Measurements from ENCODE around the gene ILDR1. TPM values are rescaled to one million over a fixed set of nuclear protein-coding genes. Genes with fewer than 3 reads are reported as not detected.
"Not testable (repeated sequence)": the region's sequence is repeated elsewhere in the genome, so short reads cannot be mapped to it uniquely, and the experiment has no call there.

Gene ILDR1
- total and polyA plus RNA-seq, 2 experiments from 2014 or later, result 1.5 to 1.8 TPM

- H2AFZ ChIP-seq, result no peak within 1 kb of the TSS
These were observed 33.2 kb upstream of the ILDR1 start, which contains the start of gene CD86 for GRCh38 chr3:122055215-122055614. Gene CD86, plus strand, starts transcription at chr3:122055362. Its CDS starts 128 bp downstream, at chr3:122055490.

DNA sequence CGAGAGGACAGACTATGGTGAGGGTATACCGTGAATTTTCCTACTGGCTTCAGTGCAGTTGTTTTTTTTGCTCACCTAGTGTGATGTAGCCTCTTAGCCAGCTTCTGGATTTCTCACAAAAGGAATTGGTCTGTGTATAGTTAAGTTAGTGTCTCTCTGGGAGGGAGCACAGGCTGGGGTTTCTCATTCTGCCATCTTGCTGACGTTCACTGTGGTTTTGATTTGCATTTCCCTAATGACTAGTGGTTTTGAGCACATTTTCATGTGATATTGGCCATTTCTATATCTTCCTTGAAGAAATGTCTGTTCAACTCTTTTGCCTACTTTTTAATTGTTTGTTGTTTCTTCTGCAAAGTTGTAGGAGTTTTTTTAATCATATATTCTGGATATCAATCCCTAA, 30.9 kb upstream of the ILDR1 start:
- no peak for TF ChIP-seq EZH2phosphoT487 (IDR thresholded peaks at IDR 0.05; ENCODE audit: low read depth, severe bottlenecking, unreplicated experiment)
- TF ChIP-seq, protein P1, sequence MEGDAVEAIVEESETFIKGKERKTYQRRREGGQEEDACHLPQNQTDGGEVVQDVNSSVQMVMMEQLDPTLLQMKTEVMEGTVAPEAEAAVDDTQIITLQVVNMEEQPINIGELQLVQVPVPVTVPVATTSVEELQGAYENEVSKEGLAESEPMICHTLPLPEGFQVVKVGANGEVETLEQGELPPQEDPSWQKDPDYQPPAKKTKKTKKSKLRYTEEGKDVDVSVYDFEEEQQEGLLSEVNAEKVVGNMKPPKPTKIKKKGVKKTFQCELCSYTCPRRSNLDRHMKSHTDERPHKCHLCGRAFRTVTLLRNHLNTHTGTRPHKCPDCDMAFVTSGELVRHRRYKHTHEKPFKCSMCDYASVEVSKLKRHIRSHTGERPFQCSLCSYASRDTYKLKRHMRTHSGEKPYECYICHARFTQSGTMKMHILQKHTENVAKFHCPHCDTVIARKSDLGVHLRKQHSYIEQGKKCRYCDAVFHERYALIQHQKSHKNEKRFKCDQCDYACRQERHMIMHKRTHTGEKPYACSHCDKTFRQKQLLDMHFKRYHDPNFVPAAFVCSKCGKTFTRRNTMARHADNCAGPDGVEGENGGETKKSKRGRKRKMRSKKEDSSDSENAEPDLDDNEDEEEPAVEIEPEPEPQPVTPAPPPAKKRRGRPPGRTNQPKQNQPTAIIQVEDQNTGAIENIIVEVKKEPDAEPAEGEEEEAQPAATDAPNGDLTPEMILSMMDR (IDR thresholded peaks at IDR 0.05; ENCODE audit: poor library complexity), result no peak
- no peak for TF ChIP-seq EZH2 (IDR thresholded peaks at IDR 0.05; ENCODE audit: borderline replicate concordance)
- no peaks in the 10 kb centered on the region for H3K27me3 ChIP-seq
- H3K4me3 ChIP-seq, result no peak overlapping the region
- H3K9me2 ChIP-seq (replicated peaks; ENCODE audit: insufficient read depth), result no peaks in the 10 kb centered on the region
- no peak for DNase-seq (ENCODE audit: low spot score)
- H3K9me3 ChIP-seq (ENCODE audit: low read depth), result no peaks in the 10 kb centered on the region
- no peaks in the 10 kb centered on the region for H3K4me1 ChIP-seq (ENCODE audit: insufficient read depth)
- H3K79me2 ChIP-seq, result no peaks in the 10 kb centered on the region
- no peaks in the 10 kb centered on the region for H3K36me3 ChIP-seq (replicated peaks; ENCODE audit: insufficient read depth, low read depth)
- 90% methylated on average over 3 of the region's 3 CpGs for WGBS (ENCODE audit: low lambda C conversion rate, missing lambda C conversion rate)
- H2AFZ ChIP-seq, result no peak overlapping the region
- H3K4me2 ChIP-seq, result no peak overlapping the region
- H3K27ac ChIP-seq, result no peak overlapping the region
- no peaks in the 10 kb centered on the region for H4K20me1 ChIP-seq (ENCODE audit: insufficient read depth, poor library complexity, severe bottlenecking)

More at GRCh38 chr3:122055215-122055614, 33.2 kb upstream of the ILDR1 start, which contains the start of gene CD86:
- H3K4me3 ChIP-seq, result no peak within 1 kb of the TSS
- H3K9me3 ChIP-seq (ENCODE audit: low read depth), result no peaks in the 10 kb centered on the region
- no peaks in the 10 kb centered on the region for H4K20me1 ChIP-seq (ENCODE audit: insufficient read depth, poor library complexity, severe bottlenecking)
- TF ChIP-seq EZH2phosphoT487 (IDR thresholded peaks at IDR 0.05; ENCODE audit: low read depth, severe bottlenecking, unreplicated experiment), result no peak
- no peak for TF ChIP-seq EZH2 (IDR thresholded peaks at IDR 0.05; ENCODE audit: borderline replicate concordance)
- TF ChIP-seq, protein P1 (IDR thresholded peaks at IDR 0.05; ENCODE audit: poor library complexity), result no peak
- no peaks in the 10 kb centered on the region for H3K9me2 ChIP-seq (replicated peaks; ENCODE audit: insufficient read depth)
- no peaks in the 10 kb centered on the region for H3K79me2 ChIP-seq
- H3K4me1 ChIP-seq (ENCODE audit: insufficient read depth), result no peaks in the 10 kb centered on the region
- 72% methylated on average over 3 of the region's 3 CpGs for WGBS (ENCODE audit: low lambda C conversion rate, missing lambda C conversion rate)
- no peaks in the 10 kb centered on the region for H3K27me3 ChIP-seq
- no peak for DNase-seq (ENCODE audit: low spot score)
- no peak within 1 kb of the TSS for H3K27ac ChIP-seq
- no peak within 1 kb of the TSS for H3K4me2 ChIP-seq
- no peaks in the 10 kb centered on the region for H3K36me3 ChIP-seq (replicated peaks; ENCODE audit: insufficient read depth, low read depth)

- not testable (repeated sequence) for H3K9me3 ChIP-seq (ENCODE audit: low read depth); H2AFZ ChIP-seq; H3K27me3 ChIP-seq; H3K27ac ChIP-seq; H3K79me2 ChIP-seq; H3K9me2 ChIP-seq (replicated peaks; ENCODE audit: insufficient read depth); H3K4me2 ChIP-seq; H3K4me3 ChIP-seq; DNase-seq (ENCODE audit: low spot score); H3K4me1 ChIP-seq (ENCODE audit: insufficient read depth); H4K20me1 ChIP-seq (ENCODE audit: insufficient read depth, poor library complexity, severe bottlenecking); H3K36me3 ChIP-seq (replicated peaks; ENCODE audit: insufficient read depth, low read depth)
- WGBS (ENCODE audit: low lambda C conversion rate, missing lambda C conversion rate), result 96% methylated on average over 11 of the region's 11 CpGs
These were observed 25.7 kb upstream of the ILDR1 start for GRCh38 chr3:122047773-122048172.

DNA sequence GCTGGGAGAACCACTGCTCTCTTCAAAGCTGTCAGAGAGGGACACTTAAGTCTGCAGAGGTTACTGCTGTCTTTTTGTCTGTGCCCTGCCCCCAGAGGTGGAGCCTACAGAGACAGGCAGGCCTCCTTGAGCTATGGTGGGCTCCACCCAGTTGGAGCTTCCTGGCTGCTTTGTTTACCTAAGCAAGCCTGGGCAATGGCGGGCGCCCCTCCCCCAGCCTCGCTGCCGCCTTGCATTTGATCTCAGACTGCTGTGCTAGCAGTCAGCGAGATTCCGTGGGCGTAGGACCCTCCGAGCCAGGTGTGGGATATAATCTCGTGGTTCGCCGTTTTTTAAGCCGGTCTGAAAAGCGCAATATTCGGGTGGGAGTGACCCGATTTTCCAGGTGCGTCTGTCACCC, 25.2 kb upstream of the ILDR1 start:
- H2AFZ ChIP-seq; H3K9me2 ChIP-seq (replicated peaks; ENCODE audit: insufficient read depth); H3K79me2 ChIP-seq; H3K27me3 ChIP-seq; H3K9me3 ChIP-seq (ENCODE audit: low read depth); H4K20me1 ChIP-seq (ENCODE audit: insufficient read depth, poor library complexity, severe bottlenecking); DNase-seq (ENCODE audit: low spot score); H3K4me1 ChIP-seq (ENCODE audit: insufficient read depth); H3K36me3 ChIP-seq (replicated peaks; ENCODE audit: insufficient read depth, low read depth); H3K4me3 ChIP-seq; H3K4me2 ChIP-seq; H3K27ac ChIP-seq: not testable (repeated sequence)
- WGBS (ENCODE audit: low lambda C conversion rate, missing lambda C conversion rate), result 93% methylated on average over 12 of the region's 16 CpGs
